HepG2 (cell line): ENCODE results near the gene MGAT5.

ENCODE experiments used
- MXI1 ChIP-seq: IDR thresholded peaks from 3 replicates; pipeline ENCODE4 v1.6.1; 2012; ENCODE audit warnings: low read depth, low read length, inconsistent platforms, borderline replicate concordance
- NRL ChIP-seq: sonication (generic); formaldehyde crosslinking; IDR thresholded peaks from 2 replicates; pipeline ENCODE4 v1.5.0; 2020; ENCODE audit warnings: missing genetic modification reagents, mild to moderate bottlenecking, moderate library complexity, borderline replicate concordance
- TF ChIP-seq, protein P1 (sequence below): sonication (generic); formaldehyde crosslinking; IDR thresholded peaks from 2 replicates; pipeline ENCODE4 v1.4.0; 2020; ENCODE audit warnings: missing genetic modification reagents, borderline replicate concordance

DNA sequence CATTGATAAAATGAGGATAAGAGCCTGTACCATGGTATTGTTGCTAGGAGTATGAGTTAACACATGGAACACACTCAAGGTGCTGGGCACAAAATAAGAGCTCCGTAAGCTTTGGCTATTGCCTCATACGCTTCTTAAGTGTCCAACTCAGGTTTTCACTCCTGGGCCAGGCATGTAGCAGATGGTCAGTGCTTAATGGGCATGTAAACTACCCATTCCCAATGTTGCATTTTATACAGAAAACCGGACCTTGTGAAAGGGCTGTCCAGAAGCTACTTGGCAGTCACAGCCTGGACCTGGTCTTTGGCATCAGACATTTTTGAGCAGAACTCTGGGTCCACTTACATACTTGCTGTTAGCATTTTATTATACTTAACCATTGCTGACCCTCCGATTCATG is 26.9 kb downstream of the MGAT5 start:
- TF ChIP-seq NRL (CRISPR knock-in tag) (no peak), MXI1 (no peak)
- TF ChIP-seq, protein P1, sequence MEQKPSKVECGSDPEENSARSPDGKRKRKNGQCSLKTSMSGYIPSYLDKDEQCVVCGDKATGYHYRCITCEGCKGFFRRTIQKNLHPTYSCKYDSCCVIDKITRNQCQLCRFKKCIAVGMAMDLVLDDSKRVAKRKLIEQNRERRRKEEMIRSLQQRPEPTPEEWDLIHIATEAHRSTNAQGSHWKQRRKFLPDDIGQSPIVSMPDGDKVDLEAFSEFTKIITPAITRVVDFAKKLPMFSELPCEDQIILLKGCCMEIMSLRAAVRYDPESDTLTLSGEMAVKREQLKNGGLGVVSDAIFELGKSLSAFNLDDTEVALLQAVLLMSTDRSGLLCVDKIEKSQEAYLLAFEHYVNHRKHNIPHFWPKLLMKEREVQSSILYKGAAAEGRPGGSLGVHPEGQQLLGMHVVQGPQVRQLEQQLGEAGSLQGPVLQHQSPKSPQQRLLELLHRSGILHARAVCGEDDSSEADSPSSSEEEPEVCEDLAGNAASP: no peak
